KMS-11 (cell line): ENCODE results near the gene TERF2IP.

ENCODE experiments used
- H2AFZ ChIP-seq: fragments of 200-600 bp; sonication (generic); 2 replicates; pipeline ENCODE4 v1.6.1; 2016; ENCODE audit warnings: antibody characterized with exemption, mixed run types, low read depth
- H3K27ac ChIP-seq: fragments of 200-600 bp; sonication (generic); 2 replicates; pipeline ENCODE4 v1.6.1; 2016; ENCODE audit warnings: mild to moderate bottlenecking, mixed run types
- H3K27me3 ChIP-seq: fragments of 200-600 bp; sonication (generic); 2 replicates; pipeline ENCODE4 v1.6.1; 2017; ENCODE audit warnings: mild to moderate bottlenecking, low read depth, mixed run types, moderate library complexity; ENCODE audit not compliant: insufficient read depth
- H3K36me3 ChIP-seq: fragments of 200-600 bp; sonication (generic); 2 replicates; pipeline ENCODE4 v1.6.1; 2017; ENCODE audit warnings: mild to moderate bottlenecking, mixed run types; ENCODE audit not compliant: insufficient read depth
- H3K4me1 ChIP-seq: fragments of 200-600 bp; sonication (generic); 2 replicates; pipeline ENCODE4 v1.6.1; 2016; ENCODE audit warnings: mild to moderate bottlenecking, low read depth, mixed run types; ENCODE audit not compliant: poor library complexity, severe bottlenecking
- H3K4me2 ChIP-seq: fragments of 200-600 bp; sonication (generic); 2 replicates; pipeline ENCODE4 v1.7.0; 2016; ENCODE audit warnings: mild to moderate bottlenecking, mixed run types
- H3K4me3 ChIP-seq: fragments of 200-600 bp; sonication (generic); IDR thresholded peaks from 2 replicates; pipeline ENCODE4 v1.6.1; 2017; ENCODE audit warnings: low read depth, low read length, mixed read lengths; ENCODE audit not compliant: insufficient read depth
- H3K79me2 ChIP-seq: fragments of 200-600 bp; sonication (generic); 2 replicates; pipeline ENCODE4 v1.6.1; 2016; ENCODE audit warnings: low read depth, mixed run types; ENCODE audit not compliant: insufficient read depth
- H3K9ac ChIP-seq: fragments of 200-600 bp; sonication (generic); 2 replicates; pipeline ENCODE4 v1.6.1; 2016; ENCODE audit warnings: mild to moderate bottlenecking, mixed run types
- H4K20me1 ChIP-seq: fragments of 200-600 bp; sonication (generic); 2 replicates; pipeline ENCODE4 v1.6.1; 2016; ENCODE audit warnings: mild to moderate bottlenecking, mixed run types; ENCODE audit not compliant: insufficient read depth
- TF ChIP-seq, protein P1 (sequence below): fragments of 200-600 bp; sonication (generic); conservative IDR thresholded peaks from 2 replicates; pipeline ENCODE4 v1.6.1; 2017; ENCODE audit warnings: low read depth, mild to moderate bottlenecking, antibody characterized with exemption, low read length, moderate library complexity, mixed read lengths

TERF2IP gene

DNA sequence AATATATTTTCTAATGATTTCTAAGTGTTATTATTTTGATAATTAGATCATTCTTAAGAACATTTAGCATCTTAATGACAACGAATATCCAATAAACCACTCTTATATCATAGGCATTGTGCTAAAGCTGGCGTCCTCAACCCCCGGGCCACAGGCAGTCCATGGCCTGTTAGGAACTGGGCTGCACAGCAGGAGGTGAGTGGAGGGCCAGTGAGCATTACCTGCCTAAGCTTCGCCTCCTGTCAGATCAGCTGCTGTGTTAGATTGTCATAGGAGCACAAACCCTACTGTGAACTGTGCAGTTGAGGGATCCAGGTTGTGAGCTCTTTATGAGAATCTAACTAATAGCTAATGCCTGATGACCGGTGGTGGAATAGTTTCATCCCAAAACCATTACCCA lies 50.0 kb downstream of the TERF2IP start:
- Histone ChIP-seq H3K27me3 (no peaks in the 10 kb centered on the region), H3K36me3 (no peaks in the 10 kb centered on the region), H3K4me3 (no peak overlapping the region), H4K20me1 (no peaks in the 10 kb centered on the region), H2AFZ (no peak overlapping the region), H3K4me1 (no peaks in the 10 kb centered on the region), H3K9ac (no peak overlapping the region), H3K79me2 (no peaks in the 10 kb centered on the region), H3K4me2 (no peak overlapping the region), H3K27ac (no peak overlapping the region)
- TF ChIP-seq, protein P1, sequence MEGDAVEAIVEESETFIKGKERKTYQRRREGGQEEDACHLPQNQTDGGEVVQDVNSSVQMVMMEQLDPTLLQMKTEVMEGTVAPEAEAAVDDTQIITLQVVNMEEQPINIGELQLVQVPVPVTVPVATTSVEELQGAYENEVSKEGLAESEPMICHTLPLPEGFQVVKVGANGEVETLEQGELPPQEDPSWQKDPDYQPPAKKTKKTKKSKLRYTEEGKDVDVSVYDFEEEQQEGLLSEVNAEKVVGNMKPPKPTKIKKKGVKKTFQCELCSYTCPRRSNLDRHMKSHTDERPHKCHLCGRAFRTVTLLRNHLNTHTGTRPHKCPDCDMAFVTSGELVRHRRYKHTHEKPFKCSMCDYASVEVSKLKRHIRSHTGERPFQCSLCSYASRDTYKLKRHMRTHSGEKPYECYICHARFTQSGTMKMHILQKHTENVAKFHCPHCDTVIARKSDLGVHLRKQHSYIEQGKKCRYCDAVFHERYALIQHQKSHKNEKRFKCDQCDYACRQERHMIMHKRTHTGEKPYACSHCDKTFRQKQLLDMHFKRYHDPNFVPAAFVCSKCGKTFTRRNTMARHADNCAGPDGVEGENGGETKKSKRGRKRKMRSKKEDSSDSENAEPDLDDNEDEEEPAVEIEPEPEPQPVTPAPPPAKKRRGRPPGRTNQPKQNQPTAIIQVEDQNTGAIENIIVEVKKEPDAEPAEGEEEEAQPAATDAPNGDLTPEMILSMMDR, result no peak

DNA sequence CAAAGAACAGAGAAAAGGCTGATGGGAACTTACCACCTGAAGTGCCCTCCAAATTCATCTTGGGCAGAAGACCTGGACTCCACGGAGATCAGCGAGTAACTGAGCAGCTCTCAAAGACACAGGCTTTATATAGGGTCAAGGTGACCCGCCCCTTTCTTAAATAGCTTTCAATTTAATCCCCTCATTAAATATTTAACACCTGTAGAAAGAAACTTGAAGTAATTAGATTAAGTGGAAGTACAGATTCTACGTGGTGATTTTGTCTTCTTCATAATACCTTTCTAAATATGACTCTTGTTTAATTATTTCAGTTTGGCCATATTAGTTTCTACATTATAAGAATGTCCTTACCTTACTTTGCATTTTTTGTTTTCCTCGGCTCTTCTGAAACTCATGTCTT lies 53.8 kb downstream of the TERF2IP start, which contains the start of gene DUXB:
Gene DUXB (minus strand): TSS at position 101 of the 400 bp plus-strand sequence. CDS start 43 bp downstream, at position 58.
- Histone ChIP-seq H3K4me3 (no peak within 1 kb of the TSS), H3K27me3 (no peaks in the 10 kb centered on the region), H3K79me2 (no peaks in the 10 kb centered on the region), H3K4me1 (no peaks in the 10 kb centered on the region), H3K27ac (no peak within 1 kb of the TSS), H4K20me1 (no peaks in the 10 kb centered on the region), H3K36me3 (no peaks in the 10 kb centered on the region), H3K4me2 (no peak within 1 kb of the TSS), H2AFZ (no peak within 1 kb of the TSS), H3K9ac (no peak within 1 kb of the TSS)
- TF ChIP-seq, protein P1, result no peak

DNA sequence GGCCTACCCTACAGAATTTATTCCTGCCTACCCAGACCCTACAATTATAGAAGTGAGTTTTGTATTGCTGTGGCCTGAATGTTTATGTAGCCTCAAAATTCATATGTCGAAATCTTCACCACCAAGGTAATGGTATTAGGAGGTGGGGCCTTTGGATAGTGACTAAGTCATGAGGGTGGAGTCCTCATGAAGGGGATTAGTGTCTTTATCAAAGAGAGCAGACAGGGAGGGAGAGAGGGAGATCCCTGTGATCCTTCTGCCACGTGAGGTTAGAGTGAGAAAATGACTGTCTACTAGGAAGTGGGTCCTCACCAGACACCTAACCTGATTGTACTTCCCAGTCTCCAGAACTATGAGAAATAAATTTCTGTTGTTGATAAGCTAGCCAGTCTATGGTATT lies 54.7 kb downstream of the TERF2IP start:
- H3K4me2 ChIP-seq, result no peak overlapping the region
- no peaks in the 10 kb centered on the region for H4K20me1 ChIP-seq
- no peak overlapping the region for H3K4me3 ChIP-seq
- H3K9ac ChIP-seq, result no peak overlapping the region
- H3K27ac ChIP-seq, result no peak overlapping the region
- no peak overlapping the region for H2AFZ ChIP-seq
- no peaks in the 10 kb centered on the region for H3K27me3 ChIP-seq
- H3K4me1 ChIP-seq, result no peaks in the 10 kb centered on the region
- no peaks in the 10 kb centered on the region for H3K79me2 ChIP-seq
- H3K36me3 ChIP-seq, result no peaks in the 10 kb centered on the region
- TF ChIP-seq, protein P1, result no peak

DNA sequence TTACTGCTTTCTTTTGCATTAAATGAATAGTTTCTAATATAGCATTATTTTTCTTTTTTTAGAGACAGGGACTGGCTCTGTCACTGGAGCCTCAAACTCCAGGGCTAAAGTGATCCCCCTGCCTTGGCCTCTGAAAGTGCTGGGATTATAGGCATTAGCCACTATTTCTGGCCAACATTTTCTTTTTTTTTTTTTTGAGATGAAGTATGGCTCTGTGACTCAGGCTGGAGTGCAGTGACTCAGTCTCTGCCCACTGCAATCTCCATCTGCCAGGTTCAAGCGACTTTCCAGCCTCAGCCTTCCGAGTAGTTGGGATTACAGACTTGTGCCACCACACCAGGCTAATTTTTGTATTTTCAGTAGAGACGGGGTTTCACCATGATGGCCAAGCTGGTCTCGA lies 55.7 kb downstream of the TERF2IP start:
- TF ChIP-seq, protein P1, result no peak
- Histone ChIP-seq H3K4me1 (no peaks in the 10 kb centered on the region), H4K20me1 (no peaks in the 10 kb centered on the region), H3K9ac (no peak overlapping the region), H2AFZ (no peak overlapping the region), H3K36me3 (no peaks in the 10 kb centered on the region), H3K4me3 (no peak overlapping the region), H3K27me3 (no peaks in the 10 kb centered on the region), H3K27ac (no peak overlapping the region), H3K4me2 (no peak overlapping the region), H3K79me2 (no peaks in the 10 kb centered on the region)
